Measurements from ENCODE around the gene CAPN8.

DNA sequence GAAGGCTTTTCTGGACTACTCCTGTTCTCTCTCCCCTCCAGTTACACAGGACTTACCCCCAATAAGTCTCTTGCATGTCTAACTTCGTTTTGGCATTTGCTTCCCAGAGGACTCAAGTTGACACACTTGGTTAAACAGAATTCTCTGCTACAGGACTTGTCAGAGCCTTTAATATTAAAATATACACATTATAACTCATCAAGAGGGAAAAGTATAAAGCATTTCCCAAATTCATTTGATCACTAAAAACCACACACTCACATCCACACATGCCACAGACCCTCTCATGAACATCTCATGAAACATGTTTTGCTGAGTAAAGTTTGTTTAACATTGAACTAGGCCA lies 38.1 kb upstream of the CAPN8 start:
- TF ChIP-seq, protein P1, sequence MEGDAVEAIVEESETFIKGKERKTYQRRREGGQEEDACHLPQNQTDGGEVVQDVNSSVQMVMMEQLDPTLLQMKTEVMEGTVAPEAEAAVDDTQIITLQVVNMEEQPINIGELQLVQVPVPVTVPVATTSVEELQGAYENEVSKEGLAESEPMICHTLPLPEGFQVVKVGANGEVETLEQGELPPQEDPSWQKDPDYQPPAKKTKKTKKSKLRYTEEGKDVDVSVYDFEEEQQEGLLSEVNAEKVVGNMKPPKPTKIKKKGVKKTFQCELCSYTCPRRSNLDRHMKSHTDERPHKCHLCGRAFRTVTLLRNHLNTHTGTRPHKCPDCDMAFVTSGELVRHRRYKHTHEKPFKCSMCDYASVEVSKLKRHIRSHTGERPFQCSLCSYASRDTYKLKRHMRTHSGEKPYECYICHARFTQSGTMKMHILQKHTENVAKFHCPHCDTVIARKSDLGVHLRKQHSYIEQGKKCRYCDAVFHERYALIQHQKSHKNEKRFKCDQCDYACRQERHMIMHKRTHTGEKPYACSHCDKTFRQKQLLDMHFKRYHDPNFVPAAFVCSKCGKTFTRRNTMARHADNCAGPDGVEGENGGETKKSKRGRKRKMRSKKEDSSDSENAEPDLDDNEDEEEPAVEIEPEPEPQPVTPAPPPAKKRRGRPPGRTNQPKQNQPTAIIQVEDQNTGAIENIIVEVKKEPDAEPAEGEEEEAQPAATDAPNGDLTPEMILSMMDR (IDR thresholded peaks at IDR 0.05; ENCODE audit: low read depth, low read length, poor library complexity, severe bottlenecking) = no peak
- no peak for TF ChIP-seq EZH2phosphoT487 (IDR thresholded peaks at IDR 0.05; ENCODE audit: borderline replicate concordance, low read length)
